GM18508 (cell line): ENCODE measurements around the gene NECAB3.

Experiments used
- ATAC-seq: cut with Tn5 transposase; IDR thresholded peaks from one replicate; pipeline ENCODE4 v1.9.1; 2021; ENCODE audit warnings: moderate number of reproducible peaks; ENCODE audit not compliant: insufficient read depth, unreplicated experiment

The NECAB3 gene

DNA sequence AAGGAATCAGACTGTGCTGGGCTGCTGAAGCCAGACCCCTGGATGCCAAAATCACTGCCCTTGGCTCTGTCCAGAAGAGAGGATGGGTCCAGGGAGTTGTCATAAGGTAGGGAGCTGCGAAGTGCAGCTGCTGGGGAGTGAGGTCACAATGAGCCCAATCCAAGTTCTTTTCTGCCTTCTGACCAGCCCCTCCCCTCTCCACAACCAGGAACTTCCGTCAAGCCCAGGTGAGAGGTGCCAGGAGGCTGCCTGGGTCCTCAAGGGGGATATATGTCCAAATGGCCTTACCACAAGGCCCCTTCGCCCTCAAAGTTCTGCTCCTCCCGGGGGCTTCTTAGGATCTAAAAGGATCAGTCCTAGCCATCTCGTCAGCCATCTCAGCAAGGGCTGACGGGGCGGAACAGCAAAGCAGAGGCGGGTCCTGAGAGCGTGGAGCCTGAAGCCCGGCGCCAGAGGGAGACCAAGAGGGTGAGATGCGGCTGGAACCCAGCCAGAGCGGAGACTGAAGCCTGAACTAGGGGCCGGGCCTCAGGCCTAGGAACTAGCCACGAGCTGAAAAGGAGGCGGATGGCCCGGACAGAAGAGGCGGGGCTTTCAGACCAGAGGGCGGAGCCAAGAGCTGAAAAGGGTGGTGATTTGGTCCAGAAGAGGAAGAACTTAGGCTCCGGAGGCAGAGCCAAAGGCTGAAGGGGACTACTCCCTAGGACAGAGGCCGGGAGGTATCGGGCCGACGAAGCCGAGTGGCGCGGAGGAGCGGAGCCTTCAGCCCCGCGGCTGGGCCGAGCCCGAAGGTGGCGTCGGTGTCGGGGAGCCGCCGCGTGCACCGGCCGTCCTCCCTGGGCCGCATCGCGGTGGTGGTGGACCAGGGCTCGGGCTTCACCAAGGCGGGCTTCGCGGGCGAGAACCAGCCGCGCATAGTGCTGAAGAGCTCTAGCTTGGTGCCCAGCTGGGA lies 7.7 kb downstream of the NECAB3 start, which contains the start of gene ACTL10:
ACTL10 (plus strand) TSS at position 651 of the 952 bp plus-strand sequence. CDS start 555 bp downstream, outside the sequence.
- peak; percentile 35 for ATAC-seq

DNA sequence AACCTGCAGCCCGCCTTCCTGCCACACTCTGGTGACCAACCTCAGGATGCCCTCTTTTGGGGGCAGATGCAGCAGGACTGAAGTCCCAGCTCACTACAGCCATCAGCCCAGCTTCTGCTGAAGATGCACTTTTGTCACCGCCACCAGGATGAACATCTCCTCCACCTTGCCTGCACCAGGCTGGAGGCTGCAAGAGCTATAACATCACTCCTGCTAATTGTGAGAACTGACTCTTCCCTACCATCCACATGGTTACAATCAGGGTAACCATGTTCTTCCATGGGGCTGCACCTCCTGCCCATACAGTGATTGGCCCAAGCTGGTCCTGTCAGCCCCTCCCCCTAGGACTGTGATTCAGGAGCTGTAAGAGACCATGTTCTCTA lies 9.5 kb downstream of the NECAB3 start:
- no peak for ATAC-seq

DNA sequence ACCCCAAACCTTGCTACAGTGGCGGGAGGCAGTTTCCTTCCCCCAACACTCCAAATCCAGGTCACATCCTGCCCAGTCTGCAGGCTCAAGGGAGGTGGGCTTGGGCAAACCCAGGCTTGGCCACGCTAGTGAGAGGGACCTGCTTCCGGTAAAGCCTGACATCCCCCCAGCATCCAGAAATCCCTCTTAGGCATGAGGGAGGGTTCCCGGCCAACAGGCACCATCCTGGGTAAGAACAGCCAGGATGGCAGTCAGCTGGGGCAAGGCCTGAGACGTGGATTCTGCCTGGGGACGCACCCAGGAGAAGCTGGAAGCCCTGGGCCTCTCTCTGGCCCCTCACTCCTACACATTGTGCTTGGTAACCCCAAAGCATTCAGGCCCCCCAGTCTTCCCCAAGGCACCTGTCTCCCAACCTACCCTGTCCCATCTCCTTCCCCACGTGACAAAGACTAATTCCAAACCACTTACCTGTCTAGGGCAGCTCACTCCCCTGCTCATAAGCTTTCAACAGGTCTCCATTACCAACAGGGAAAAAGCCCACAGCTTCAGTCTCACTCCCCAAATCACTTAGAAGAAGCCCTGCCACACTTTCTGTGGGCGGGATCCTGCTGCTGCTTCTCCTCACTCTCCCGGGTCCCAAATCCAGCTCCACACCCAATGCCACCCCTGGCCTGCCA lies 10.0 kb downstream of the NECAB3 start:
- ATAC-seq, result no peak

DNA sequence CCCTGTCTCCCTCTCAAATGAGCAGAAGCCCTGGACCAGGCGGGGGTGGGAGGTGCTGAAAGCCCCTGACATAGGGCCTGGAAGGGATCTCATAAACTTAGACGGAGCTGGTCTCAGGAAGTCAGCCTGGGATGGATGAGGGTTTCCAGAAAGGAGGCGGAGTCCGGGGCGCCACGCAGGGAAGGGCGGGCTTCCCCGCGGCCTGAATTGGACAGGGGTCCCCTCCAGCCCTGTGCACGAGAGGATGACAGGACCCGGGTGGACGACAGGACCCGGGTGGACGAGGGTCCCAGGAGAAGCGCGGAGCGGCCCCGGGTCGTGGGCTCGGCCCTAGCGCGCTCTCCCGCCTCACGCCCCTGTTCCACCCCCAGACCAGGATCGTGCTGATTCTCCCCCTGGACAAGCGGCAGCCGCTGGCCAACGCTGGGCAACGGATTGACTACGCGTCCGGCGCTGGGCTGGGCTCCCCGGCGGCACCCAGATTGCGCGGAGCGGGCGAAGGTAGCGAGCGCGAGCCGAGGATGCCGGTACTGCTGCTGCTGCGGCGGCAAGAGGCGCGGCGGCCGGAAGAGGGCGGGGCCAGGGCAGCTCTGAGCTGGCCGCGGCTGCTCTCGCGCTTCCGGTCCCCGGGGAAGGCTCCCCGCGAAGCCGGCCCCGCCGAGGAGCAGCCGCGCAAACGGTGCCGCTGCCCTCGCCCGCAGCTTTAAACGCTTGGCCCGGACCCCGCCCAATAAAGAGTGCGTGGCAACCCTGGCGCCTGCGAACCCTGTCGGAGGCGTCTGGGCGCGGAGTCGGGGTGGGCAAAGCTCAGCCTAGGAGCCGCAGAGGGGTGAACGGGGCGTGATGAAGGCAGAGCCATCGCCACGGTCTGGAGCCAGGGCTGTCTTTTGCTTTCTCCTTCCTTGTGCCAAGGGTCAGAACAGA lies 10.8 kb downstream of the NECAB3 start:
- ATAC-seq, result no peak

DNA sequence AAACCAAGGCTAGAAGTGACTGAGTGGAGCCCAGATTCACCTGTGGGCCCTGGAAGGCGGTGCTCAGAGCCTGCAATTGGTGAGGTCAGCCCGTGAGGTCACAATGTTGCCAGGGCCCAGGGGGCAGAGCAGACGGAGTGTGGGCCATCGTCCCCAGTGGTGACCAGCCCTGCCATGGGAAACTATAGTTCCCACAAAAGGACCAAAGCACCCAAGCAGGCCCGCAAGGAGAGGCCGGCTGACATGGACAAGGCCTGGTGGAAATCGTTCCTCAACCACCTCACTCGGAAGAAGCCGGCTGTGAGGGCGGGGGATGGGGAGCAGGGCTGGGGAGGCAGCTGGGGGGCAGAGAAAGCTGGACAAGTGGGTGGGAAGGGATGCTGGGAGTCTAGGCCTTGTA lies 12.1 kb downstream of the NECAB3 start, which contains the start of gene C20orf144:
C20orf144 (plus strand) TSS at position 156 of the 400 bp plus-strand sequence; CDS start at position 175, 19 bp downstream.
- no peak for ATAC-seq

DNA sequence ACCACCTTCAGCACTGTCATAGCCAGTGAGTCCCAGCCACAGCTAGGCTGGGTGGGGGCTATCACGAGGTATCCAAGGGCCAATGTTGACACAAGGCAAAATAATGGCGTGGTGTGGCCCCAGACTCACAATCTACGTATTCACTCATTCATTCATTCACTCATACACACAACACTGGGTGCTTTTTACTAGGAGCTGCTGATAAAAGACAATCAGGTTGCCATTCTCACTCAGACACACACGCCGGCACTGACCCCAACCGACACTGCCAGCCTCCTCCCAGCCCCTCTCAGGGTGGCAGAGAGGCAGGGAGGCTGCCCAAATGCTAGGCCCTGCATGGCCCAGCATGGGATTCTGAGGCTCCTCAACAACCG lies 13.6 kb downstream of the NECAB3 start:
- no peak for ATAC-seq

DNA sequence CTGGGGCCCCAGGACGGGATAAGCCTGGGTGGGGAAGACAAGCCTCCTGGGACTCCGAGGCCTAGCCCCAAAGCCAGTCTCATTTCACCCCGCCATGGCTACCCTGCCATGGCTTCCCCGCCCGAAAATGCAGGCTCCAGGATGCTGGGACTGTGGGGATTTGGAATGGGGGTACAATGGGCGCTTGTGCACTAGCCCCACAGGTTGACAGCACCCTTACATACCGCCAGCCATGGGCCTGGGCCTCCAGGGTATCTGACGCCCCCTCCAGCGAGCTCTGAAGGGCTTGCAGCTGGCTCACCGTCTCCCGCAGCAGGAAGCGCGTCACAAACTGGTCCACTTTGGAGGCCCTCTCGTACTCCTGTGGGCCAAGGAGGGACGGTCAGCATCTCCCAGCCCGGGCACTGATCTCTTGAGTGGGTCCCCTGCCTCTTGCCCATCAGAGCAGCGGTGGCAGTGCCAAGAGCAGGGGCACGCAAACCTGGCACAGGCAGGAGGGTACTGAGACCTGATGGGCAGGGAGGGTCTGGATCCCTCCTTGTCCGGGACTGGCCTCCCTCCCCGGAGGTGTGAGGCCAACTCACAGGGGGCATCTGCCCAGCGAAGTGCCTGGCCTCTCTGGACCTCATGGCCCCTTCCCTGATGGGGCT lies 14.1 kb downstream of the NECAB3 start:
- ATAC-seq, result no peak

DNA sequence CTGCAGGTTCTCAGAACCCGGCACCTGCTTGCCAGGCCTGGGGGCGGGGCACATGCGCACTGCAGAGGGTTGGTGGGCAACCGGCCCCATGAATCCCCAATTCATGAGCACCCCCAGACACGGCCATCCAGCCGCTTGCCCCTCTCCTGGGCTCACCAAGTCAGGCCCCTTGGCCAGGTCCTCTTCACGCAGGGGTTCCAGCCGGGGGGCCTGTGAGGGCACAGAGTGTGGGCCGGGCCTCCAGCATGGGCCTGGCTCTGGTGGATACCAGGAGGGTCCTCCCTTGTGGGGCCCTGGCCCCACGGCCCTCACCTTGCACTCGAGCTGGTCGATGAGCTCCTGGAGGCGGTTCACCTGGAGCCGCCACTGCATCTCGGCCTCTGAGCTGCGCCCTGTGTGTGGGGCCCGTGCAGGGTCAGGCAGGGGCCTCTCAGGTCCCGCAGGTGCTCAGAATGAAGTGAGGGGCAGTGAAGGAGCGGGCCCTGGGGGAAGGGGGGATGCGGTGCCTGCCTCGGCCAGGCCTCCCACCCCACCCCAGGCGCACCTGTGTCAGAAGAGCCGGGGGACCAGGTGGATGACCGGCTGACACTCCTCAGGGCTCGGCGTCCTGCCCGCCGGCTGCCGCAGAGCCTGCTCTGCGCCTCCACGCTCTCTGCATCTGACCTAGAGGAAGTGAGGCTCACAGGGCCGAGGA lies 14.7 kb downstream of the NECAB3 start:
- no peak for ATAC-seq

DNA sequence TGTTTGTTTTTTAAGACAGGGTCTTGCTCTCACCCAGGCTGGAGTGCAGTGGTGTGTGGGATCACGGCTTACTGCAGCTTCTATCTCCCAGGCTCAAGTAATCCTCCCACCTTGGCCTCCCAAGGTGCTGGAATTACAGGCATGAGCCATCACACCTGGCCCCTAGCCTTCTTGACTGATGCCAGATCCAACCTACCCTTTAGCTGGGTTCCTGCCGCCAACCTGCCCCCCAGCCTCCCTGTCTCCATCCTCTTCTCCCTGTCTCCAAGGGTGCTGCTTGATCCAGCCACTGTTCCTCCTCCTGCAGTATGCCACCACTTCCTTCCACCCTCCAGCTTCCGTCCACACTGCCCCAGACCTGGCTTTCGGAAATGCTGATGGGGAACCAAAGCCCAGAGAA lies 15.3 kb downstream of the NECAB3 start:
- ATAC-seq, result no peak

DNA sequence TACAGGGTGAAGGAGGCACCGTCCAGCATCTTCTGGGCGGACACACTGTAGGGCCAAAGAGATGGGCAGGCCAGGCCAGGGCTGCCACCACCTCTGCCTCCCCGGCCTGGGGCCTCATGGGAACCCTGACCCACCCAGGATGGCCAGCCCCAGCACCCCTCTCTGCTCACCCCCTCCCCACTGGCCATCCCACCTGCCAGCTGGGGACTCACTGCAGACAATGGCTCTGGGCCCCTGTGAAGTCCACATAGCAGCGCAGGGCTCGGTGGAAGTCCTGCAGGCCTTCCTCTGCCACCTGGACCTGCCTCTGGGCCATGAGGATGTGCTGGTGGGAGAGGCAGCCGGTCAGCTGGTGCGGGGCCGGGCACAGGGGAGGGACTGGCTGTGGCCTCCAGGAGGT lies 15.7 kb downstream of the NECAB3 start:
- no peak for ATAC-seq

DNA sequence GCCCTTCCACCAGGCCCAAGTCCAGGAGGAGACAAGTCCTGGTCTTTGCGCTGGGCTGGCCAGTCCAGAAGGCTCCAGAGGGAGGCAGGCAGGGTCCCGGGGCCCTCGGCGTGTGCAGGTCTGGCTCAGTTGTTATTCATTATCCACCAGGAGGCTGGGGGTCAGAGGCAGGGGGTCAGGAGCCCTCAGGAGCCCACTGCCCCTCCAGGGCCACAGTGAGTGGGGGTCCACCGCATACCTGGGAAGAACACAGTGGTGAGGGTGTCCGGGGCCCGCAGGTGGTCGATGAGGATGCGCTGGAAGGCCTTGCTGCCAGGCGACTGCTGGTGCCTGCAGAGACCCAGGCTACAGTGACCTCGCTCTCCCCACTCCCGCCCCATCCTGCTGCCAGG lies 16.5 kb downstream of the NECAB3 start:
- ATAC-seq, result no peak

DNA sequence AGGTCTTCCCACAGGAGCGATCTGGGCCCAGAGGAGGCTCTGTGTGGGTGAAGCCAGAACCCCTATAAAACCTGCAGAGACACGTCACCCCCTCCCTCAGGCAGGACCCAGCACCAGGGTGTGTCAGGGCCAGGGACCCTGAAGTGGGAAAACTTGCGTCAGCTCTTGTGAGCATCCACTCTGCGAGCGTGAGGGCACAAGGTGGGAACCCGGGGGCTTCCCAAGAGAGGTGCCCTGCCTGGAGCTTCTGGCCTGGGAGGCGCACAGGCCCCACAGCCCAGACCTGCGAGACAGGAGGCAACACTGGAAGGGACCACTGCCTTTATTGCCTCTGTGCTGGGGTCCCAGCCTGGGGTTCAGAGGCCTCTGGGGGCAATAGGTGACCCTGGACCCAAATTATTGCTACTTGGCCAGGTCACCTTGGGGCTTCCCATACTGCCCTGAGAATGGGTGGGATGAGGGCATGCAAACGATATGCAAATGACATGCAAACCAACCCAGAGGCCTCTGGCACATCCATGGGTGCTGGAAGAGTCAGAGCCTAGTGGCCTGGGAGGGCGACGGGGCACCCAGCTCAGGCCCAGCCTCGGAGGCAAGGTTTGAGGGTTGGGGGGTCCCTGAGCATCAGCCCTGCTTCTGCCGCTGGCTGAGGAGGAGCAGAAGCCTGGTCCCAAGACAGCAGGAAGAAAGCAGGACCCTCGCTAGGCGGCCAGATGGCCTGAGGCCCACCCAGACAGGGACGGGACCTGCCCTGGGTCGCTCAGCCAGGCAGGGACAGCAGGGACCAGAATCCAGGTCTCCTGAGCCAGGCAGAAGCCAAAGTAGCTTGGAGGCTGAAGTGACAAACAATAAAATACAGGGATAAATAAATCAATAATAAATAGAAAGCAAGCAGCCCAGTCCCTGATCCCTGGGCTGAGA lies 17.2 kb downstream of the NECAB3 start:
- ATAC-seq, result no peak

DNA sequence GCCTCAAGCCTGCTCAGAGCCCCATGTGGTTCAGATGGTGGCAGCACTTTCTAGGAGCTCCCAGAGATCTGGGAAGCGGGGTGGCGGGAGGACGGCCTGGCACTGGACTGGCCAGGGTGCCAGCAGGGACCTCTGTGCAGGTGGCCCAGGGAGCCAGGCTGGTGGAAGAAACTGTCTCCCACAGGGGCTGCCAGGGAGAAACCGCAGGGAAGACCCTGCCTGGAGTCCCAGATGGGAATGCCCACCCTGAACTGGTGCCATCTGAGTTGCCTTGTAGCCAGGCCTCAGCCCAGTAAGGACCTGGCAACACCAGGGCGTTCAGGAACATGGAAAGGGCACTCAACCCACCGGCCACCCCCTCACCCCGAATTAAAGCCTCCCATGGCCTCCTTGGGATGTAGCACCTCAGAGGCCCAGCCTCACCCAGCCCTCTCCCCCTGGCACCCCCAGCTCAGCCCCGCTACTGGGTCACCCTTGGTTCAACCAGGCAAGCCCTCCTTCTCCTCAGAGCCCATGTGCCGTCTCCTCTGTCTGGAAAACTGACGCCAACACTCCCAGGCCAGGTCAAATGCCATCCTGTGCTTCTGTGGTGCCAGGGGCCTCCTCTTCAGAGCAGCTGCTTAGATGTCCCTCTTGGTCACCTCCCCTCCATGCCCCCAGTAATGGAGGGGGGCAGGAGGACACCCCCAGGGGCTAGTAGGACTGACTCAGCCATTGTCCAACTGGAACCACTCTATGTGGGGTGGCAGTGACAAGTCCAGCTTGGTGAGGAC lies 18.0 kb downstream of the NECAB3 start:
- ATAC-seq, result no peak

DNA sequence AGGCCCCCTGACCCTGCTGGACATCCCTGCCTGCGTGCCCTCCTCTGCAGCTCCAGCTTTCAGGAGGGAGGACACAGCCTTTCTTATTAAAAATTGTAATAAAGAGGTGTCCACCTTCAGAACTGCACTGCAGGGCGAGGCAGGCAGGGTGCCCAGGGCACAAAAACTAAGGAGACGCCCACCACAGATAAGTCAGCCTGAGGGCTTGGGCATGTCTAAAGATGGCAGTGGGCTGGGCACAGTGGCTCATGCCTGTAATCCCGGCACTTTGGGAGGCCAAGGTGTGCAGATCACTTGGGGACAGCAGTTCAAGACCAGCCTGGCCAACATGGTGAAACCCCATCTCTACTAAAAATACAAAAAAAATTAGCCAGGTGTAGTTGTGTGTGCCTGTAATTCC lies 19.1 kb downstream of the NECAB3 start:
- ATAC-seq, result no peak

DNA sequence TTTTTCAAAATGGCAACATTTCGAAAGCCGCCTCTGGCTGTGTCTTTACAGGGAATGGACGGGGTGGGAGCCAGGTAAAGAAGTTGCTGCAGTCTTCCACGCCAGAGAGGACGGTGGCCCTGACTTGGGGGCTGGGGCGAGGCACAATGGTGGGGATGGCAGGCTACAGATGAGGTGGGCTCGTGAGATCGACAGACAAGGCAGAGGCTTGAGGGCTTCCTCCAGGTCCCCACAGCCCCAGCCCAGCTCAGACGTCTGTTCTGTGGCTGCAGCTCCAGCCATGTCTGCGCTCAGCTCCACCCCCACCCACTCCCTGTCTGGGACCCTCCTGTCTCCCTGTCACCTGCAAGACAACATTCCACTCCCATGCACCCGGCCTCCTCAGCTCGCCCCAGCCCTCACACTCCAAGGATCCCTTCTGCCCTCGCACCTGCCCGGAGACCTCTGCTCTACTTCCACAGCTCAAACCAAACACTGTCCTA lies 19.5 kb downstream of the NECAB3 start:
- ATAC-seq, result no peak

DNA sequence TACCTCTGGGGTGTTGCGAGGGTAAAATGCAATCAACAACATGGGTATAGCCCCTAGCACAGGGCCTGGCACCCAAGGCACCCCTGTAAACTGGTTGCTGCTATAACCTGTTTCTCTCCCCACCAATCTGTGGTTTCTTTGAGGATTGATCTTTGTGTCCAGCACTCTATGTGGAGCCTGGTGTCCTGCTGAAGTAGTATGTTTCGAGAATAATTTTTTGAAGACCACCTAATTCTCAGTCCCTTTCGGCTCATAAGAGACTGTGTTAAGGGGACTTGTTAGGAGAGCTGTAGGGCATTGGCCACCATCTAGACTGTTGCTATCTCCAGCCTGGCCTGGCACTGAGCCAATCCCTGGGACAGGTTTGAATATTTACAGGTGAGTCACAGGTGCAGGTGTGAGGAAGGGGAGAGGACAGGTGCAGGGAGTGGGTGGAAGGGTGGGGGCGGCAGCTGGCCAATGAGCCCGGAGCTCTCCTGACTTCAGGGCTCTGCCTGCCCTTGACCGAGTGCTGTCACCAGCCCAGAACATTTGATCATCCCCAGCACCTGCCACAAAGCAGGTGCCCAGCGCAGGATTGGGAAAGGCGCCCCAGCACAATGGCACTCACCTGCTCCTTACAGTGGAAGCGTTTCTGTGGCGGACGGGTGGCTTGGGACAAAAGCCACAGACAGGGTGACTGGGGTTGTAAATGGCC lies 20.2 kb downstream of the NECAB3 start:
- no peak for ATAC-seq
